DLD1 (cell line): ENCODE results near the gene MYZAP.

Experiments used
- in situ Hi-C: cut with HindIII; loops from 2 replicates; pipeline ENCODE4 v1.10.0; 2017; ENCODE audit warnings: low sequenced_read_pairs

The MYZAP gene

DNA sequence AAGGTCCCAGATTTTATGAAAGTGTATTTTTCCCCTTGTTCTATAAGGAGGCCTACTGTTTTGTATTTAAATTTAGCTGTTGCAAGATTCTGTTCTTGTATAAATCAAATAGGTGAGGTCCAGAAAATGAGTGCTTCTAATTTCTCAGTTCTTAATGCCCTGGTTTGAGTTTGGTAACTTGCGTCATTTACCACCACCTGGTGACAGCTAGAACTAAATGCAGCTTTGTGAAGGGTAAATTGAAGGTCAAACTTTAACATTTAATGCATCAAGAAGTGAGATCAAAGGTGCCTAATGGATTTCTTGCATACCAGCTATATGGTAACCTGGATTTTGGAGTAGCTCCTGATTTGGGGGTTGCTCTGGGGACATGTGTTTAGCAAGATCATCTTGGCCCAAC lies 64.1 kb downstream of the MYZAP start:
- in situ Hi-C loops, result no loop called here

- in situ Hi-C loops, result no loop called here
Measured at GRCh38 chr15:57656434-57656833, 64.7 kb downstream of the MYZAP start.

- in situ Hi-C loops, result no loop called here
Measured at GRCh38 chr15:57657619-57658018, 65.9 kb downstream of the MYZAP start.

DNA sequence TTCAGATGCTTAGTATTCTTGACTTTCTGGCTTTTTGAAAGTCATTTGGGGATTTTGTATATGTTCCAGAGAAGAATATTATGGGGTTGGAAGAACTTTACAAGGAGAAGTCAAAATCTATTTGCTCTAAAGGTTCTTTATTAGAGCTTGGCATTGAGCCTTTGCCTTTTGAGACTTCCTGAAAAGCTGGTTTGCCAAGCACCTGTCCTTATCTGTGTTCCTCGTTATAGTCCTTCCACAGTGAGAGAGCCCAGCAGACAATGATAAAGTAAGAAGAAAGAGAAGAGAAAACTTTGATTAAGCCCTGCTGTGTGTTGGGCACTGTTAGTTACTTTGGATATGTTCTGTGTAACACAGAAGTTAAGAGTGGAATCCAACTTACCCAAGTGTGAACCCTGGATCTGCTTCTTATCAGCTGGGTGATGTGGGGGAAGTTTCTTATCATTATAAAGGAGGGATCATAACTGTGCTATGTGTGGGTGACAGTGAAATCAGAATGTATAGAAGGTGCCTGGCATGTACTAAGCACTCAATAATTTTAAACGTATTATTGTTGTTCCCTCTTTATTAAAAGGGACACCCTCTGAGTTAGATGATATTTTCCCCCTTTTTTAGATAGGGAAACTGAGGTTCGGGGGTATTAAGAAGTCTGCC lies 70.5 kb downstream of the MYZAP start:
- in situ Hi-C loops, result no loop called here

DNA sequence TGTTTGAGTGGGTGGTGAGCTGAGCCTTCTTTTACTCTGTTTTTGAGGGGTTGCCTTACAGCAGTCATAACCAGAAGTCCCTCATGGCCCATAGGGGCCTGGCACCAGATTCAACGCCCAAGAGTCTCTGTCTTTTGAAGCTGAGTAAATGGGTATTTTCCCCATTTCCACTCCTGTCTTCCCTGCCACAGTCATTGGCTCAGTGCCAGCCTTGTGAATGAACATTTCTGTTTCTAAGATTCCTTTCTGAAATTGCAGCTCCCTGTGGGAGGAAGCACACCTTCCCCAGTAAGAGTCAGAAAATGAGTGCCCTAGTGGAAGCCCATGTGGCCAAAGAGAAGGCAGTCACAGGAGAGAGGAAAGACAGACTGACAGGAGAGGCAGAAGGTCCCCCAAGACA lies 71.1 kb downstream of the MYZAP start:
- in situ Hi-C loops, result no loop called here

GRCh38 chr15:57663262-57663661 lies 71.6 kb downstream of the MYZAP start:
- in situ Hi-C loops, result no loop called here

GRCh38 chr15:57665194-57665593 lies 73.5 kb downstream of the MYZAP start:
- in situ Hi-C loops, result no loop called here

DNA sequence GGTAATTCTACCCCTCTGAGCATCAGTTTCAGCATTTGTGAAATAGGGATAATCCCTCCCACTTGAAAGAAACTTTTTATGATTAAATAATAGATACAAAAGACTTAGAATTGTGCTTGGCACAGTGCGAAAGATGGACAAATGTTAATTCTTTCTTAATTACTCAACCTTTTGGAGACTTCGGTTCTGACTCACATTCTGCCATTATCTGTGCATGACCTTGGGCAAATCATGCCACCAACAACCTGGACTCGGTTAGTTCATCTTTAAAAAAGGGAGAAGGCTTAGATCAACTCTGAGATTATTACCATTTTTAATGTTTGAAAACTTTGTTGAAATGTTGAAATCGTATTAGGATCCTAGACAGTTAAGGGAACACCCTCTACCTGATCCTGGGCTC lies 74.2 kb downstream of the MYZAP start:
- in situ Hi-C loops, result no loop called here

- in situ Hi-C loops, result no loop called here
Measured at GRCh38 chr15:57667171-57667849, 75.6 kb downstream of the MYZAP start.

DNA sequence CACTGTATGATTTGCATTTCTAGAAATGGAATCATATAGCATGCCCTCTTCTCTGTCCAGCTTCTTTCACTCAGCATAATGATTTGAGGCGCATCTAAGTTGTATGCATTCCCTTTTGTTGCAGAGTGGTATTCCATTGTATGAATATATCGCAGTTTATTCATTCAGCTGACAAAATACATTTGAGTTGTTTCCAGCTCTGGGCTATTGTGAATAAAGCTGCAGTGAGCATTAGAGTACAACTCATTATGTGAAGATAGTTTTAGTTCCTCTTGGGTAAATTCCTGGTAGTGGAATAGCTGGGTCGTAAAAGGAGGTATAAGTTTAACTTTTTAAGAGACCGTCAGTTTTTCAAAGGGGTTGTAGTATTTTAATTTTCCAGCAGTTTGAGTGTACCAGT lies 76.3 kb downstream of the MYZAP start:
- in situ Hi-C loops, result no loop called here

- in situ Hi-C loops, result no loop called here
Measured at GRCh38 chr15:57671636-57672035, 79.9 kb downstream of the MYZAP start.

DNA sequence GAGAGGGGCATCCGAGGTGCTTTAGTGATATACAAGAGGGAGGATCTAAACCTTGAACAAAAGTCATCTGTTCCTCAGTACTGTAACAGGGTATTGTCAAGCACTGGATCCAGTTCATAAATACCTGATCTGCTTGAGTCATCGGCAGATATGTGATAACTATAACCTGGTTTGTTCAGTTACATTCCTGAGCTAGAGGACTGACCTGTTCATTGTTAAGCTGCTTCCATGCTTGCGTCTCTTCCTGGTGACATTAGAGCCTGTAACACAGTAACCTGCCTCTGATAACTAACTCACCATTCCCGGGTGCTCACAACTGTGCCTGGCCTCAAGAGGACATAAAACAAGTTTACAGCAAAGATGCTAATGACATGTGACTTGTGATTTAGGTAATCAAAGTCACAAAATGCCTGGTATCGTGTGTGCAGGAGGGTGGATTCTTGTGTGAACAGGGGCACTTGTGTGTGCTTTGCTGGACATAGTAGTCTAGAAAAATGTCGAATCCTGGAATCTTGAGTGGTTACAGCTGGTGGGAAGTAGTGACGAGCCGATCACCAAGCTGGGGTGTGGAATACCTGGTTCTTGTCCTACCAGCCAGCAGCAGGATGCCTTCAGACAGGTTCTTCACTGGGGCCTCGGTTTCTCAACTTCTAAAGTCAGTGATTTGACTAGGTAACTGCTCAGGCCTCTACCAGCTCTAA lies 83.9 kb downstream of the MYZAP start:
- in situ Hi-C loops, result no loop called here

DNA sequence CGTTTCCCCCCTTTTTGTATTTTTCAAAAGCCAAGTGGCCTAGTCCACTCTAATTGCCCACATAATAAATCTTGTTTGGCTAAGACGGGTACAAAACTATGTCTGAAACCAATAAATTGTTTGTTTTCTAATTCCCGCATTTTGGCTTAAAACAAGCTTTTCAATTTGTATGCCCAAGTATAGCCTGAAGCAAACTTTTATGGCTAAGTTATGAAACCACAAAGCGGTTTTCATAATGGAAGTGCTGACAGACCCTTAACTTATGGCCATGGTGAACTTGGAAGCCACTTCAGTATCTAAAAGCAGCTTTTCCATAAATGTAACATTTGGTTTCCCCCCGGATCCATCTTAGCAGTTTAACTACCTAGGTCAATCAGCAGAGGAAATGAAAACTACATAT lies 84.9 kb downstream of the MYZAP start:
- in situ Hi-C loops, result no loop called here

- in situ Hi-C loops, result no loop called here
Measured at GRCh38 chr15:57677204-57677603, 85.5 kb downstream of the MYZAP start.

DNA sequence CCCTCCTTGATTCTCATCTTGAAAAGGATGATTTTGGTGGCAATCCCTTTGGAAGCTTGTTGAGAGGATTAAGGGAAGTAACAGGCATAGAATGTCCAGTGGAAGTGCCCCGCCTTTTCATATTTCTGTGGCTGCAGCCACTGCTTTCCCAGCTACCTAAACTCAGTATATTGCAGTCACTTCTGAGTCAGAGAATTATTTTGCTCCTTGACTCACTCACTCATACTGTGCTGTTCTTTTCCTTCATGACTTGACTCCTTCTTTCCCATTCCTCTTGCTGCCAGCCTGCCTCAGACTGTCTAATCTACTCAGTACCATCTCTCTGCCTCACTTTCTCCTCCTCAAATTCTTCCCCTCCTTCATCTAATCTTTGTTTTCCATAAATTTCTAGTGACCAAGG lies 88.3 kb downstream of the MYZAP start:
- in situ Hi-C loops, result no loop called here

- in situ Hi-C loops, result no loop called here
Measured at GRCh38 chr15:57681011-57681410, 89.3 kb downstream of the MYZAP start.

GRCh38 chr15:57683481-57683880 lies 91.8 kb downstream of the MYZAP start:
- in situ Hi-C loops, result no loop called here

DNA sequence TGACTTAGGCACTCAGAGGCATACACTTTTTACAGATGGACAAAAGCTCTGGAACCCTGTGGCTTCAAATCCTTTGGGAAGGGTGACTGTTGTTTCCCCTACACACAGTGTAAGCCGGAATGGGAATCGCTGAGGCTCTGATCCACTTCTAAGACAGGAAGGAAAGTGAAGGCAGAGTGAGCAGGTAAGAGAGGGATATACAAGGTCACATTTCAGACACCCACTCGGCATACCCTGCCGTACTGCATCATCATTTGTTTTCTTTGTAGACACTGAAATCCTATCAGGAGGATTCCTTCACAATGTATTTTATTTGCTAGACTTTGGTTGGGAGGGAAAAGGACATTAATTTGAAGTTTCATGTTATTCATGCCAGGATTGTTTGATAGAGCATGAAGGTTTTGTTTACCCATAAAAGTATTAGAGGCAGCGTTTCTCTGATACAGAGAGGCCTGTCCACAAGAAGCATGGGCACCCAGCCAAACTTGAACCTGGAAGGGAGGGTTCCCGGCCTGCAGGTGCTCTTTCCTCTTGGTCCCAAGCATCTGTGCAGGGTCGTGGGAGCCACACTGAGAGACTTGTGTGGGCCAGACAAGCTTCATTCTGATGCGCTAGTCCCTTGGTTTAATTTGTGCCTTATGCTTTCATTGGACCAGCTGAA lies 92.9 kb downstream of the MYZAP start:
- in situ Hi-C loops, result no loop called here

DNA sequence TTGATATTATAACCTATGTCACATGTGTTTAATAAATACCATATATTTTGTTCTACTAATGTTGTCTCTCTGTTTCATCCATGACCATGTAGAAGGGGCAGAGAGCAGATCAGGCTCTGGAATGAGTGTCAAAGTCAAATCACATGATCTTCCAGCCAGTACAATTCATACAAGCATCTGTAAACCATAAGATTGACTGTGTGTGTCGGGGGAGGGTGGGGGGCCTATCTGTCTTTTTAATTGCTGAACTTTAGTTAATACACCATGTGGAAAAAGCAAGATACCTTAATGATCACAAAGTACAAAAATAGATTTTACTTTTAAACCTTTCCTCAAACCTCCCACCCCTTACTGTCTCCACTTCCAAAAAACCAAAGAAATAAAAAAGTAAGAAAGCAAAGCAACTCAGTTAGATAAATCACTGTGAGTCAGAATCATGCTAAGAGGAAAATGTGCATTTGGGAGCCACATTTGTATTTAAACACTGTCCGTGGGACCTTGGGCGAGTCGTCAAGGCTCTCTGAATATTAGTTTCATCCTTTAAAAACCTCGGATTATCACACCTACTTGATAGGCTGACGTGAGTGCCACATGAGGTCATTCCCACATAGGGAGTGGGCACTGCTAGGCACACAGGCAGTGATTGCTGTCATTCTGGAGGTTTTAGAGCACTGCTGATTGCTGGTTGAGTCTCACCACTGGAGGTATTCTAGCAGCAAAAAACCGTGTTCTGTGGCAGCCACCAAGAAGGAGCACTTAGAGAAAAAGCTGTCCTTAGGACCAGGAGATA lies 93.8 kb downstream of the MYZAP start:
- in situ Hi-C loops, result no loop called here

DNA sequence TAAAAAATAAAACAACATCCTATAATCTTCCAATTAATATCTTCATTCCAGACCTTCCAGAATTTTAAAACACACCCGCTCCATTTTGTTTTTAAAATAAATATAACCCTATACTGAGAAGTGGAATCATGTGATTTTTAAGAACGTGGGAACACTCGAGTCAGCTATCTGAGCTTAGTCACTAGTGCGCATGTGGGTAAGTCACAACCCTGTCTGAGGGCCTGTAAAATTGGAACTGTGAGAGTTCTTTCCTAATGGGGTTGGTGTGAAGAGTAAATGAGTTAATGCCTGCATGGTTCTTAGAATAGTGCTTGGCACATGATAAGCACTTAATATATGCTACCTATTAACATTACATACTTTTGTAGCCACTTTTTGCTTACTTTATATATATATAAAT lies 95.0 kb downstream of the MYZAP start:
- in situ Hi-C loops, result no loop called here
